Erythroblast (primary cell): ENCODE results near the gene EIPR1.

Experiments used
- GATA1 ChIP-seq: IDR thresholded peaks from 2 replicates; pipeline ENCODE4 v1.6.1; 2011; ENCODE audit warnings: low read depth, mild to moderate bottlenecking, control low read depth, low read length, moderate library complexity
- POLR2A ChIP-seq: IDR thresholded peaks from 2 replicates; pipeline ENCODE4 v1.6.1; 2011; ENCODE audit warnings: mild to moderate bottlenecking, low read length

DNA sequence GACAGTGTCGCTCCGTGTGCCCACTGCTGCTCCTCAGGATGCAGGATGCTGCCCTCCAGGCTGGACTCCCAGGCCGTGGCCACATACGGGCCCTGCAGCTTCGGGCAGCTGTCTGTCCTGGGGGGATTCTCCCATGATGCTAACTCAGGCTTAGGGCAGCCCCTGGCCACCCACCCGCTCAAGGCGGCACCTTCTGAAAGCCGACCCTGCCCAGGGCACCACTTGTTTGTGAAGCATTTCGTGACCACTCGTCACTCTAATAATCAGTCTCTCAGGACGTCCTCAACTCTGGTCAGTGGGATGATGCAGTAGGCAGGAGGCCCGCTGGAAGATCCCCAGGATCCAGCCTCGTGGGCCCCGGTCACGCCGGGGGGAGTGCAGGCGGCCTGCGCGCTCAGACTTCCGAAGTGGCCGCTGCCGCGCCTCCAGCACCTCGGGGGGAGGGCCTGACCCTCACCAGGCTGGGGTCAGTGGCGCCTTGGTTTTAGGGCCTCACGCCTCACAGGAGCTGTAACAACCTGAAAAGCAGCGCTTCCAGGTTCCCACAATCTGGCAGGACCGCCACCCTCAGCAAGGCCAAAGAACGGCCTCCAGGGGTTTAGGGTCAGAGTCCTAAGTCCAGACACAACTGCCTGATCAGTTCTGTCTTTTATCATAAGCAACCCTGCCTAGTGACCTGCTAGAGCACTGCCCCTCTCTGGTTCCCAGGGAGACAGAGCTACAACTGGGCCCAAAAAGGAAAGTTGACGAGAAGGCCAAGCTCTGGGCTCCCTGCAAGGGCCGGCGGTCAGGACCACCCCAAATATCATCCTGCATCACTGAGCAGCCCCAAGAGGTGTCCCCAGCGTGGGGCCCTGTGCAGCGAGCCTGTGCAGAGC lies 53.0 kb downstream of the EIPR1 start:
- TF ChIP-seq POLR2A, result no peak
- TF ChIP-seq GATA1, result no peak
